ENCODE results near the gene OTOP2. TPM values are rescaled to one million over a fixed set of nuclear protein-coding genes. Genes with fewer than 3 reads are reported as not detected.

OTOP2 gene
- total RNA-seq, 1 donor from 2014 or later: not detected

- no peak overlapping the region for H3K4me3 ChIP-seq (ENCODE audit: low read depth, low read length)
- no peak for DNase-seq (ENCODE audit: low read depth)
- TF ChIP-seq CTCF (conservative IDR thresholded peaks at IDR 0.05; ENCODE audit: low read depth, low read length): no peak
These were observed 44.8 kb upstream of the OTOP2 start for GRCh38 chr17:74879308-74879707.

GRCh38 chr17:74881073-74881472 is 43.0 kb upstream of the OTOP2 start:
- DNase-seq (ENCODE audit: low read depth): no peak
- no peak for TF ChIP-seq CTCF (conservative IDR thresholded peaks at IDR 0.05; ENCODE audit: low read depth, low read length)
- H3K4me3 ChIP-seq (ENCODE audit: low read depth, low read length): no peak overlapping the region

GRCh38 chr17:74882517-74883240 is 41.4 kb upstream of the OTOP2 start:
- no peak for TF ChIP-seq CTCF (conservative IDR thresholded peaks at IDR 0.05; ENCODE audit: low read depth, low read length)
- DNase-seq (ENCODE audit: low read depth): no peak
- H3K4me3 ChIP-seq (ENCODE audit: low read depth, low read length): no peak overlapping the region

GRCh38 chr17:74883241-74883745 is 40.8 kb upstream of the OTOP2 start:
- TF ChIP-seq CTCF (conservative IDR thresholded peaks at IDR 0.05; ENCODE audit: low read depth, low read length): no peak
- no peak overlapping the region for H3K4me3 ChIP-seq (ENCODE audit: low read depth, low read length)
- no peak for DNase-seq (ENCODE audit: low read depth)

GRCh38 chr17:74888469-74888868 is 35.6 kb upstream of the OTOP2 start:
- no peak overlapping the region for H3K4me3 ChIP-seq (ENCODE audit: low read depth, low read length)
- TF ChIP-seq CTCF (conservative IDR thresholded peaks at IDR 0.05; ENCODE audit: low read depth, low read length): no peak
- DNase-seq (ENCODE audit: low read depth): no peak

GRCh38 chr17:74890554-74890953 is 33.5 kb upstream of the OTOP2 start:
- no peak overlapping the region for H3K4me3 ChIP-seq (ENCODE audit: low read depth, low read length)
- DNase-seq (ENCODE audit: low read depth): no peak
- no peak for TF ChIP-seq CTCF (conservative IDR thresholded peaks at IDR 0.05; ENCODE audit: low read depth, low read length)
